Measurements from ENCODE around the gene ATP6V0E1. TPM values are rescaled to one million over a fixed set of nuclear protein-coding genes. Genes with fewer than 3 reads are reported as not detected.
A peak's percentile ranks its signal among the peaks of the same experiment; 100 is the strongest.

ATP6V0E1 gene
- total and polyA plus RNA-seq, 2 of the 4 experiments (the other 2 are of a cell fraction): 258 to 277 TPM

GRCh38 chr5:172945151-172945550 lies 38.4 kb upstream of the ATP6V0E1 start:
- H3K36me3 ChIP-seq (ENCODE audit: control insufficient read depth, insufficient read depth, low read length): peaks cover 27% of the 10 kb centered on the region
- H2BK15ac ChIP-seq (ENCODE audit: low read depth, low read length): peak overlapping the region; percentile 18; the same call in 1 of the 3 replicates
- no peaks in the 10 kb centered on the region for H3K27me3 ChIP-seq (ENCODE audit: control insufficient read depth, insufficient read depth, low read length)
- ChIA-PET CTCF (no interaction called here), POLR2A (ENCODE audit: unreplicated experiment) (no interaction called here)
- peak overlapping the region; percentile 90 for H3K4ac ChIP-seq (ENCODE audit: low read depth, low read length)
- dilution Hi-C loops (cut with HindIII; ENCODE audit: low sequenced_read_pairs, unreplicated experiment): no loop called here
- no peak overlapping the region for H3K9ac ChIP-seq (ENCODE audit: low read depth, low read length)
- H4K20me1 ChIP-seq (ENCODE audit: insufficient read depth, low read length): no peaks in the 10 kb centered on the region
- H2AK5ac ChIP-seq (ENCODE audit: low read depth, low read length): peak overlapping the region; percentile 93
- H3K4me1 ChIP-seq (ENCODE audit: control insufficient read depth, insufficient read depth, low read length): peaks cover 23% of the 10 kb centered on the region
- no peak overlapping the region for H3K4me3 ChIP-seq (ENCODE audit: insufficient read depth, low read depth, low read length)
- H3K27ac ChIP-seq (ENCODE audit: insufficient read depth, low read length): peak overlapping the region; percentile 29; the same call in 1 of the 2 replicates
- BruUV-seq (replicated peaks): no TSS peak
- DNase-seq (no peak), ATAC-seq (ENCODE audit: low read depth) (no peak)
- H3K18ac ChIP-seq (ENCODE audit: low read depth, low read length): no peak overlapping the region
- H2BK20ac ChIP-seq (ENCODE audit: low read depth, low read length): peak overlapping the region; percentile 84
- H3K56ac ChIP-seq (ENCODE audit: extremely low read depth, insufficient read depth, low read length): 0 out of 2 replicates have a peak overlapping the region, but pooled peaks have one; percentile 30
- peaks cover 34% of the 10 kb centered on the region for H3K9me1 ChIP-seq (ENCODE audit: insufficient read depth, low read length)
- peak overlapping the region; percentile 94 for H4K91ac ChIP-seq (ENCODE audit: insufficient read depth, low read depth, low read length)
- in situ Hi-C loops (cut with MboI; ENCODE audit: low sequenced_read_pairs): loop anchor here (10.0 kb wide), 1 partner anchor 470 kb away; no protein-coding TSS in a partner anchor
- peak overlapping the region; percentile 44 for H2AK9ac ChIP-seq (replicated peaks; ENCODE audit: low read depth, low read length, poor library complexity)
- H3K79me1 ChIP-seq (ENCODE audit: low read depth in 1 of 2, low read length in 2 of 2): peaks cover 19 to 77% of the 10 kb centered on the region in 2 experiments; a peak in 3 of 4 replicates
- H3K23ac ChIP-seq (ENCODE audit: low read depth, low read length): peak overlapping the region; percentile 73; the same call in 1 of the 2 replicates
- H4K8ac ChIP-seq (ENCODE audit: low read depth in 2 of 2, low read length in 2 of 2): peak overlapping the region in 1 of 2 experiments; percentile 67; a peak in 2 of 4 replicates
- no peak for TF ChIP-seq POLR2A (IDR thresholded peaks at IDR 0.05; ENCODE audit: low read depth, low read length)
- TF ChIP-seq RCOR1 (IDR thresholded peaks at IDR 0.05; ENCODE audit: insufficient replicate concordance, low read length): no peak
- TF ChIP-seq CHD1 (IDR thresholded peaks at IDR 0.05; ENCODE audit: low read depth, low read length): no peak
- TF ChIP-seq RFX5 (IDR thresholded peaks at IDR 0.05; ENCODE audit: low read depth, low read length): no peak
- TF ChIP-seq NFE2L2 (IDR thresholded peaks at IDR 0.05; ENCODE audit: low read depth, low read length): no peak
- TF ChIP-seq USF2 (IDR thresholded peaks at IDR 0.05; ENCODE audit: low read depth, low read length): no peak
- no peak for TF ChIP-seq SMC3 (IDR thresholded peaks at IDR 0.05; ENCODE audit: low read depth, low read length)
- no peak for TF ChIP-seq CTCF (conservative IDR thresholded peaks at IDR 0.05; ENCODE audit: low read depth, low read length)
- TF ChIP-seq MAFK (IDR thresholded peaks at IDR 0.05; ENCODE audit: low read depth, low read length): no peak
- TF ChIP-seq MXI1 (IDR thresholded peaks at IDR 0.05; ENCODE audit: borderline replicate concordance, low read depth, low read length): no peak
- no peak for TF ChIP-seq RAD21 (IDR thresholded peaks at IDR 0.05; ENCODE audit: low read length)
- no peak for TF ChIP-seq CEBPB (IDR thresholded peaks at IDR 0.05; ENCODE audit: low read depth, low read length)
- TF ChIP-seq FOS (IDR thresholded peaks at IDR 0.05; ENCODE audit: low read depth, low read length): no peak
- no peak for TF ChIP-seq BHLHE40 (IDR thresholded peaks at IDR 0.05; ENCODE audit: low read depth, low read length)
- TF ChIP-seq MAZ (IDR thresholded peaks at IDR 0.05; ENCODE audit: borderline replicate concordance, low read depth, low read length): no peak
- TF ChIP-seq ELK1 (IDR thresholded peaks at IDR 0.05; ENCODE audit: borderline replicate concordance, low read depth, low read length): no peak
- peak overlapping the region; percentile 48 for H2BK5ac ChIP-seq (ENCODE audit: low read depth, low read length, poor library complexity, severe bottlenecking)
- no peaks in the 10 kb centered on the region for H3K9me3 ChIP-seq (ENCODE audit: control insufficient read depth, insufficient read depth, low read length)
- peak overlapping the region; percentile 87 for H2BK120ac ChIP-seq (ENCODE audit: low read depth, low read length)
- WGBS, 2 experiments (ENCODE audit: extremely low coverage in 2 of 2, insufficient read length in 1 of 2): 96% methylated on average over 5 of the region's 6 CpGs; no CpG with 5 or more reads in 1 of the 2 experiments
- no peak overlapping the region for H4K5ac ChIP-seq (ENCODE audit: low read depth, low read length)
- intact Hi-C loops (cut with micrococcal nuclease): loop anchor here (5.0 to 10.0 kb wide), 2 partner anchors 418 to 470 kb away; no protein-coding TSS in a partner anchor
- no peak overlapping the region for H3K4me2 ChIP-seq (ENCODE audit: low read depth, low read length)
- no peak overlapping the region for H2AFZ ChIP-seq (replicated peaks; ENCODE audit: low read length, poor library complexity)
- peak overlapping the region; percentile 70 for H3K14ac ChIP-seq (replicated peaks; ENCODE audit: low read depth, low read length)
